IPS-NIHi7 (cell line): ENCODE measurements around the gene IFI6.
"Not testable (repeated sequence)": the region's sequence is repeated elsewhere in the genome, so short reads cannot be mapped to it uniquely, and the experiment has no call there.

Source experiments
- DNase-seq: peaks from one replicate; pipeline ENCODE4 v3.0.0; 2012; ENCODE audit warnings: mixed read lengths; ENCODE audit errors: extremely low spot score

IFI6 gene

DNA sequence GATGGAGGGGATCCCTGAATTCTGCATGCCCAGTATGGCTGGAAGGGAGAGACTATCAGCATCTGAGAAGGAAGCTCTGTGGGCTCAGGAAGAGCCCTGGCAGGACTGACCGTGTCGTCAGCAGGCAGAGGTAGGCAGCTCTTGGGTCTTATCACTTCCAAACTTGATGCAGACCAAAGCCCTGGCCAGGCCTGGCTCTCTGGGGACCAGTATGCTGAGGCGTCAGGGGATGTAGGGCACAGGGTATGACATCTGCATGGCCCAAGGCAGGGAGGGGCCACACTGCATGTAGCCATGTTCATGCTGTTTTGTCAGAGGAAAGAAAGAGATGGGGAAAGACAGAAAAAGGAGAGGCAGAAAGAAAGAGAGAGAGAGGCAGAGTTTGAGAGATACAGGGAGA is 43.3 kb downstream of the IFI6 start:
- DNase-seq, result no peak

DNA sequence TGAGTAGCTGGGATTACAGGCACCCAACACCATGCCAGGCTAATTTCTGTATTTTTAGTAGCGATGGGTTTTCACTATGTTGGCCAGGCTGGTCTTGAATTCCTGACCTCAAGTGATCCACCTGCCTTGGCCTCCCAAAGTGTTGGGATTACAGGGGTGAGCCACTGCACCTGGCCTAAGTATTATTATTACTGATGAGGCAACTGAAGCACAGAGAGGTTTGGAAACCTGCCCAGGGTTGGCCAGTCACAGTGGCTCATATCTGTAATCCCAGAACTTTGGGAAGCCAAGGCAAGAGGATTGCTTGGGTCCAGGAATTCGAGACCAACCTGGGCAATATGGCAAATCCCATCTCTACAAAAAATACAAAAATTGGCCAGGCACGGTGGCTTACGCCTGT is 44.3 kb downstream of the IFI6 start:
- DNase-seq, result not testable (repeated sequence)

DNA sequence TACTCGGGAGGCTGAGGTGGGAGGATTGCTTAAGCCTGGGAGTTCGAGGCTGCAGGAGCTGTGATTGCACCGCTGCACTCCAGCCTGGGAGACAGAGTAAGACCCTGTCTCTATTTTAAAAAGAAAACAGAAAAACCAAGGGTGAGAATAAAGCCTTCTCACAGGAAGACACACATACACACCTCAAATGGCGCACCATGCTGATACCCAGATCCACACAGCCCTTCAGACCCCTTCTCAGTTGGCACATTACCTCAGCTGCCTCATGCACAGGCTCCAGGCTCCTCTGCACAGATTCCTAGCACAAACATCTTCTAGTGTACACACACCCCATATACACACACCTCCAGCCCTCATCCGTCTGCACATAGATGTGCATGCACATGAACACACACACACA is 44.9 kb downstream of the IFI6 start:
- DNase-seq, result no peak

DNA sequence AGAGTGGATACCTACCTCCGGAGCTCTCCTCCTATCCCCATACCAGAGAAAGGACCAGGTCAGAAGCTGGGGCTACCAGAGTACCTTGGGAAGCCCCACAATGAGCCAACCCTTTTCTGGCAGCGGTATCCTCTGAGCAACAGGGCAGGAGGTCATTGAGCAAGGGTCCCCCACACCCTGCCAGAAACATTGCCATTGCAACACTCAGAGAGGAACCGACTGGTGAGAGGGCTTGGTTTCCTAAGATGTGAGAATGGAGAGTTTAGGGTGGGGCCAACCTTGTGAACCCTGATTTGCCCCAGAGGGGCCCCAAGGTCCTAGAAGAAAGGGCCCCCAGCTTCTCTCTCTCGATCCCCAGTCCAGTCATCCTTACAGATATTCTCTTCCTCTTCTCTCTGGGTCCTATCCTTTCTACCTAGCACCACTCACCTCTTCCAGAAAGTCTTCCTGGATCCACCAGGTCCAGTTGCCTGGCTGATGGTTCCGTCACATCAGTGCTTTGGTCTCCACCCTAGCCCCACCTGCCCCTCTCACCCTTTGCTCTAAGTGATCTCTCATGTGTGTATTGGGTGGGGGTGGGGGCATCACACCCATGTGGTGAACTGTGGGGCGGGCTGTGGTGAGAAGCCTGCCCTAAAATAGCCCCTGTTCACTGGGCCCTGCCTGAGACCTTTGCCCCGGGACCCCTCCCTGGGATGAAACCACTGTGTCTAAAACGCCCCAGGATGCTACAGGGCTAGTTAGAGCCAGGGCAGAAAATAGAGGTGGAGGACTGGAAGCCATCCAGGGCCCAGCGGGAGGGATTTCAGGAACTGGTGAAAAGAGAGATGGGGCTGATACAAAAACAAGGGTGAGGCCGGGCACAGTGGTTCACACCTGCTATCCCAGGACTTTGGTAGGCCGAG is 45.7 kb downstream of the IFI6 start:
- DNase-seq, result no peak

DNA sequence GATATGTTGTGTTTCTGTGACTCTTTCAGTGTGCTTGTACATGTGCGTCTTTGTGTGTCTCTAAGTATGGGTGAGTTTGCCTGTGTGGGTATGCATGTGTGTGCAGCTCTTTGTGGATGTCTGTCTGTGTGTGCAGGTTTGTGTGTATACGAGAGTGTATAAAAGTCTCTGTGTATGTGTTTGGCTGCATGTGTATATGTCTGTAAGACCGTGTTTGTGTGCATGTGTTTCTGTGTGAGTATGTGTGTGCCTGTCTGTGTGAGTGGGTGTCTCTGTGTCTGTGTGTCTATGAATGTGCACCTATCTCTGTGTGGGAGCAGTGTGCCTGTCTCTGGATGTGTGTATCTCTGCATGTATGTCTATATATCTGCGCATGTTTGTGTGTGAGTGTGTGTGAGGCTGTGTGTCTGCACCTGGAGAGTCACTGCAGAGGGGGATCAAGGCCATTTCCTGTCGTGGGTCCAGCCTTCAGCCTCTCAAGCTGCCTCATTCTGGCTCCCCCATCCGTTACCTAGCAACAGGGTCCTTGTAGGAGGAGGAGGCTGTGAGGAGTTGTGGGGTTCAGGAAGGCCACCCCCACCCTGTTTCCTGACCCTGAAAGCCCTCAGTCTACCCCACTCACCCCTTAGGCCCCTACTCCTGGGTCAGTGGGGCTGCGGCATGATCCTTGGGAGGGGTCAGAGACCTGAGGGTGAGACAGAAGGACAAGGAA is 47.4 kb downstream of the IFI6 start:
- no peak for DNase-seq

DNA sequence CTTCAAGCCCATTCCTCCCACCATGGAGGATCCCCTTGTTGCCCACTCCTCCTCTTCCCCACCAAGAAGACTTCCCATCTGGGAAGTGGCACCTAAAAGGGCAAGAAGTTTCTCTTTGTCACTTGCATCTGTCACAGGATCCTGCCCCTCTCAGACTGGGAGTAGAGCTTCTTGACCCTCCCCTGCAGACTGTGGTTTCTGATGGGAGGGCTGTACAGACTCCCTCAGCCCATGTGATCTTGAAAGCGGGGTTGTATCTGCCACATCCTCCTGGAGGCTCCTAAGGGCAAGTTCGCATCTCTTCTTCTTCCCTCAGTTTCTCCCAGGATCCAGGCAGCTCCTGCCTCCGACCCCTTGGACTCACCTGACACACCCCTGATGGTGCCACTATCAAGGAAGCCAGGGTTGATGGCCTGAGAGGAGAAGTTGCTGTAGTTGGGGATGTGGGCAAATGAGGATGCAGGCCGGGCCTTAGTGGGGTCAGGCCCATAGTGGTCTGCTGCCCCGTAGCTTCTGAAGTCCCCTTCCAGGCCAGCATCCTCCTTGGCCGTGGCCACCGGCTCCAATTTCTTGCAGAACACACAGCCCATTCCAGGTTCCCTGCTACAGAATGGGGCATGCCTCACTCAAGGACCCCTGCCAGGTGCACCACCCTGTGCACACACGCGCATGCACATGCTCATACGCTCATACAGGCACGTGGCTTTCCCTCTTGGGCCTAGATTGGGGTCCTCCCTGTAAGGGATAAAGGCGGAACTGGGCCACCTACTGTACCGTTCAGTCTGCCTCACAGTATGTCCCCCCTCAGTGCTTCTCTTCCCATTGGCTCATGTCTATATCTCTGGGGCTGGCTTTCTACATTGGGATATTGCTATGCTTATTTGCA is 48.4 kb downstream of the IFI6 start:
- DNase-seq, result no peak

DNA sequence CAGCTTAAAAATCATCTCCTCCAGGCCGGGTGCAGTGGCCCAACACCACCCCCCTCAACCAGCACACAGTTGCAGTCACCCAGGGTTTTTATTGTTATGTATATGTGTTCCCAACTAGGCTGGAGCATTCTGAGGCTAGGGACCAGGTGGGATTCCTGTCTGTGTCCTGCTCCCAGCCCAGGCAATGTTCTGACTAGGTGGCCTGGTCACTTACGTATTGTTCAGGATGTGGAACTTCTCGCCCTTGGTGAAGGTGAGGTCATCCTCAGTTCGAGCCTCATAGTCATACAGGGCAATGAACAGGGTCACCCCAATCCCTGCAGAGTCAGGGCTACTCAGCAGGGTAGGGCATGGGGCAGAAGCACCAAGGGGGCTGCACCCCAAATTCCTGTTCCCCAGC is 49.2 kb downstream of the IFI6 start:
- no peak for DNase-seq

DNA sequence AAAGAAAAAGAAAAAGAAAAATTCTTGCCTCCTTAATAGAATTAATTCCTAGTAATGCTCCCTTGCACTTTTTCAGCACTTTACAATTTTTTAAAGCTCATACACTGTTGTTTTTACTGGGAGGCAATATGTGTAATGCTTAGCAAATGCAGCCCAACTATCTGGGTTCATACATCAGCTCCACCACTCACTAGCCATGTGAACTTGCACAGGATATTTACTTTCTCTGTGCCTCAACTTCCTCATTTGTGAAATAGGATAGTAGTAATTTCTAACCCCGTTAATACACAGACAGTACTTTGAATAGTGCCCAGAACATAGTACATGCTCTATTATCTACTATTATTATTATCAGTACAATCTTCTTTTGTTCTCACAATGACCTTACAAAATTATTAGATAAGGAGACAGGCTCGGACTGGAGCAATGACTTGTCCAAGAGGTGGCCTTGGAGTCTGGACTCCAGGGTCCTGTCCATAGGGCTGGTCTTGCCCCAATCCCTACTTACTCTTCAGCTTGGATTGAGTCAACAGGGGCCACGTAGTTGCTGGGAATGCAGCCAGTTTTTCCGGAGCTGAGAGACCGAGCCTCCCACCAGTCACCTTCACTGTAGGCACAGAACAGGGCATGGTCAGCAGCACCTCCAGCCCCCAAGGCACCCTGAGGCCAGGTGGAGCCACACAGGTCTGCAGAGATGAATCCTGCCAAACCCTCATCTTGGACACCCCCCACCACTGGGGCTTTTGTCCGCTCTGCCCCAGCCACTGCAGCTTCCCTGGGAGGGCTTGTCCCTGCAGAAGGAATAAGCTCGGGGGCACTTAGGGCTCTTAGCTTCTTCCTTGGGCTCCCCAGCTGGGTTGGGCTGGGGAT is 50.7 kb downstream of the IFI6 start:
- DNase-seq, result no peak

DNA sequence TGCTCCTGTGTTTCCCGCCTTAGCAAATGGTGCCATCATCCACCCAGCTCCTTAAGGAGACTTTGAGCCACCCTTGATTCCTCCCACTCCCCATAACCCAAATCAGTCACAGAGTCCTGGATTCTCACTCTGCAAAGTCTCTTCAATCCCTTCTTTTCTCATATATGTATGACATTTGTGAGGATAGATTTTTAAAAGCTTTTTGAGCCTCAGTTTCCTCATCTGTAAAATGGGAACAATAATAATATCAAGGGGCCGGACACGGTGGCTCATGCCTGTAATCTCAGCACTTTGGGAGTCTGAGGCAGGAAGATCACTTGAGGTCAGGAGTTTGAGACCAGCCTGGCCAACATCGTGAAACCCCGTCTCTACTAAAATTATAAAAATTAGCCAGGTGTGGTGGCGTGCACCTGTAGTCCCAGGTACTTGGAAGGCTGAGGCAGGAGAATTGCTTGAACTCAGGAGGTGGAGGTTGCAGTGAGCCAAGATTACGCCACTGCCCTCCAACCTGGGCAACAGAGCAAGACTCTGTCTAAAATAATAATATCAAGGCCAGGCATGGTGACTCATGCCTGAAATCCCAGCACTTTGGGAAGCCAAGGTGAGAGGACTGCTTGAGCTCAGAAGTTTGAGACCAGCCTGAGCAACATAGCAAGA is 52.1 kb downstream of the IFI6 start:
- DNase-seq, result not testable (repeated sequence)

DNA sequence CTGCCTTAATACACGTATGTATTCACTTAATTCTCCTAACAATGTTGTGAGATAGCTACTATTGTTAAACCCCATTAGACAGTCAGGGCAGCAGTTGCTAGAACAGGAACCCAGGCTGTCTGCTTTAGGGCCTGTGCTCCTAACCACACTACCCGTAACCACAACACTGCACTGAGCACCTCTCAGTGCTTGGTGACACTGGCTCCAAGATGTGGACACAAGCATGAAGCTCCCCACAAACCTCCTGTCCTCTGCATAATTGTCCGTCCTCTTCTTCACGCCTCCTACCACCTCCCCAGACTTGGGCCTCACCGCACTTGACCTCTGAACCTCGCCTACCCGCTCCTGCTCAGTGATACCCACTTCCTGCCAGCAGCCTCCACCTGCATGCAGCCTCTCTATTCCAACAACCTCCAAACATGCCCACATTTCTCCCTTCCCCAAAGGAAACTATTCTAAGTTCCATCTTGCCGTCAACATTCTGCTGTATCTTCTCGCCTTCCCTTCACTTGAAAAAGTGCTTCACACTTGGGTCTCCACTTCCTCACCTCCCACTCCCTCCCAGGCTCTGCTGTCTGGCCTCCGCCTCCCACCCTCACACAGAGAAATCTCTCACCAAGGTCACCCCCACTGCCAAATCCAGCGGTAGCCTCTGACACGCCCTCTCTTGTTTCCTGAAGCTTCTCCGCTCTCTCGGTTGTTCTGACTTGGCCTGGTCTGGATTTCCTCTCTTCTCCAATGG is 53.5 kb downstream of the IFI6 start:
- no peak for DNase-seq

DNA sequence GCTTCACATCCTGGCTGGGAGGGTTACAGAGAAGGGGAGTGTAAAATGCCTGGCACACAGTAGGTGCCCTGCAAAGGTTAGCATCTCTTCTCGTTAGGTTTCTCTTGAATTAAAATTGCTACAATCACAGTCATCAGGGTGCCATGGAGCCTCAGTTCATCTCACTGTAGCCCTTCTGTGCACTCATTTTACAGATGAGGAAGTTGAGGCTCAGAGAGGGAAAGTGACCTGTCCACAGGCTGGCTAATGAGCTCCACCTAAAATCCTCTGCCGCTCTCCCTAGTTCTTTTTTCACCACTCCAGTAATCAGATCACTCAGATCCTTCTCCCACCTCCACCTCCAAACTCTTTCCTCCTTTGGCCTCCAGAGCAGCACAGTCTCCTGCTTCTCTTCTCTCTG is 54.6 kb downstream of the IFI6 start:
- DNase-seq, result no peak

DNA sequence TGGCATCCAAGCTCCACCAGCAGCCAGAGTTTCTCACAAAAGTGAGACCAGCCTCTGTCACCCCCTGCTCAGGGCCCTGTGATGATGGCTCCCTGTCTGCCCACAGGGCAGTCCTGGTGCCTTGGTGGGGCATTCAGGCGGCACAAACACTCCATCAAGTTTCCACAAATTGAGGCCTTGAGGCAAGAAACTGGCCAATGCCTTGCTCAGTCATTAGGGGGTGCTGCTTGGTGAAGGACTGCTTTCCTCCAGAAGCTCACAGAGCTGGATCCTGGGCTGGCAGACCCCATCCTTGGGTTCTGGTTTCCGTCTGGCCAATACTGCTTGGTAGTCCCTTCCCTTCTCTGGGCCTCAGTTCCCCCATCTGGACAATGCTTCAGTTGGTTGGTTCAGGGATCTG is 55.6 kb downstream of the IFI6 start:
- DNase-seq, result no peak
